SK-N-SH treated with all-trans-retinoic acid at 6 μM for 48 hours (cell line): Measurements from ENCODE around the gene AHRR.

ENCODE experiments used
- ARNTL ChIP-seq: fragments of 450-650 bp; formaldehyde crosslinking; IDR thresholded peaks from 2 replicates; pipeline ENCODE4 v1.5.0; 2020; ENCODE audit warnings: low read depth, mild to moderate bottlenecking, moderate library complexity, borderline replicate concordance
- GLIS3 ChIP-seq: fragments of 250-450 bp; sonication (Bioruptor Pico); IDR thresholded peaks from 2 replicates; pipeline ENCODE4 v1.5.0; 2020; ENCODE audit warnings: mild to moderate bottlenecking, moderate library complexity
- ISL1 ChIP-seq: fragments of 250-450 bp; sonication (Bioruptor Pico); IDR thresholded peaks from 2 replicates; pipeline ENCODE4 v2.1.2; 2022; ENCODE audit warnings: mild to moderate bottlenecking, moderate library complexity
- OSR1 ChIP-seq: fragments of 250-450 bp; sonication (Bioruptor Pico); IDR thresholded peaks from 2 replicates; pipeline ENCODE4 v1.8.0; 2022; ENCODE audit warnings: moderate library complexity, mild to moderate bottlenecking, inconsistent platforms
- RARB ChIP-seq: fragments of 250-450 bp; sonication (Bioruptor Pico); IDR thresholded peaks from 2 replicates; pipeline ENCODE4 v1.8.0; 2021; ENCODE audit warnings: mild to moderate bottlenecking, moderate library complexity
- SNAI2 ChIP-seq: fragments of 250-450 bp; sonication (Bioruptor Pico); IDR thresholded peaks from 2 replicates; pipeline ENCODE4 v1.5.0; 2020; ENCODE audit warnings: mild to moderate bottlenecking, moderate library complexity
- TOX ChIP-seq: fragments of 250-450 bp; sonication (Bioruptor Pico); IDR thresholded peaks from 2 replicates; pipeline ENCODE4 v1.8.0; 2021; ENCODE audit warnings: mild to moderate bottlenecking, moderate library complexity, borderline replicate concordance
- ZC3H10 ChIP-seq: fragments of 250-450 bp; sonication (Bioruptor Pico); IDR thresholded peaks from 2 replicates; pipeline ENCODE4 v1.5.1; 2021; ENCODE audit warnings: mild to moderate bottlenecking, moderate library complexity
- ZFP3 ChIP-seq: fragments of 250-450 bp; sonication (Bioruptor Pico); IDR thresholded peaks from 2 replicates; pipeline ENCODE4 v1.5.0; 2020; ENCODE audit warnings: mild to moderate bottlenecking, moderate library complexity
- ZFP30 ChIP-seq: fragments of 450-650 bp; formaldehyde crosslinking; IDR thresholded peaks from 2 replicates; pipeline ENCODE4 v1.5.0; 2022; ENCODE audit warnings: mild to moderate bottlenecking, moderate library complexity
- TF ChIP-seq, protein P1 (sequence below): fragments of 250-450 bp; sonication (Bioruptor Pico); IDR thresholded peaks from 2 replicates; pipeline ENCODE4 v1.8.0; 2020; ENCODE audit warnings: mild to moderate bottlenecking, moderate library complexity, borderline replicate concordance
- TF ChIP-seq, protein P2 (sequence below): fragments of 250-450 bp; sonication (Bioruptor Pico); IDR thresholded peaks from 2 replicates; pipeline ENCODE4 v1.8.0; 2021; ENCODE audit warnings: low read depth, mild to moderate bottlenecking, moderate library complexity, borderline replicate concordance
- TF ChIP-seq, protein P3 (sequence below): fragments of 250-450 bp; sonication (Bioruptor Pico); IDR thresholded peaks from 2 replicates; pipeline ENCODE4 v1.5.1; 2020; ENCODE audit warnings: low read depth, mild to moderate bottlenecking, moderate library complexity
- TF ChIP-seq, protein P4 (sequence below): fragments of 250-450 bp; sonication (Bioruptor Pico); IDR thresholded peaks from 2 replicates; pipeline ENCODE4 v1.5.0; 2020; ENCODE audit warnings: mild to moderate bottlenecking, moderate library complexity

DNA sequence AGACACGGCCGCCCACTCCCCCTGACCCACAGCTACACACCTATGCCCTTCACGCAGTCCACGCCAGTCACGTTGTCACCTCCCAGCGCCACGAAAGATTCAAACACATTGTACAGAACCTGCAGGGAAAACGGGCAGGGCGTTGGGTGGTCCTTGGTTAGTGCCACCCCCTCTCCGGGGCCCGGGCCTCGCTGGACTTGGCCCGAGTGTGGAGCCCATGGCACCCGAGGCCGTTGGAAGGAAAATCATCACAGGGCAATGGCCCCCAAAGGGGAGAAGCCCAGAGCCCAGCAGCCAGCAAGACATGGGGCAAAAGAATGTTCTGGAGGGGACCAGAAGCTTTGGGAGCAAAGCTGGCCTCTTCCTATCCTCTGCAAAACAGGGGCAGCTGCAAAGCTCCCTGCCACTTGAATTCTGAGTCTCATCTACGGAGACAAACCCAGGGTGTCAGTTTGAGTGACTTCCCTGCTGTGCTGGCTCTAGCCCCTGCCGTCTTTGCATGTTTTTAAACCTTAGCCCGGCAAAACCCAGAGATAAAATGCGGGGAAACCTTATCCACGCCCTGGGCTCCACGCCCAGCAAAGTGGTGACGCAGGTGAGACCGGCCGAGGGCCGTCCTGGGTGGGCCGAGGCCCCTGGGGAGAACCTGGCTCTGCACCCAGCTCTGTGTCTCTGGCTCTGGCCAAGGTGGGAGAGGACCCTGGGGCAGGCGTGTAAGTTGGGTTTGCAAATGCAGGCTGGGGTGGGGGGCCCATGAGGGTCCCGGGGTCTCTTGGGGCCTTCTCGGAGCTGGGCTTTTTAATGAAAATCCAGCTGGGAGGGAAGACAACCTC, 163.8 kb downstream of the AHRR start:
- TF ChIP-seq ARNTL (CRISPR knock-in tag) (no peak), OSR1 (no peak), ZFP3 (CRISPR knock-in tag) (no peak), ZC3H10 (CRISPR knock-in tag) (no peak), ZFP30 (CRISPR knock-in tag) (no peak), RARB (CRISPR knock-in tag) (no peak), SNAI2 (CRISPR knock-in tag) (no peak), TOX (CRISPR knock-in tag) (no peak), ISL1 (CRISPR knock-in tag) (no peak), GLIS3 (no peak)
- TF ChIP-seq, protein P1, sequence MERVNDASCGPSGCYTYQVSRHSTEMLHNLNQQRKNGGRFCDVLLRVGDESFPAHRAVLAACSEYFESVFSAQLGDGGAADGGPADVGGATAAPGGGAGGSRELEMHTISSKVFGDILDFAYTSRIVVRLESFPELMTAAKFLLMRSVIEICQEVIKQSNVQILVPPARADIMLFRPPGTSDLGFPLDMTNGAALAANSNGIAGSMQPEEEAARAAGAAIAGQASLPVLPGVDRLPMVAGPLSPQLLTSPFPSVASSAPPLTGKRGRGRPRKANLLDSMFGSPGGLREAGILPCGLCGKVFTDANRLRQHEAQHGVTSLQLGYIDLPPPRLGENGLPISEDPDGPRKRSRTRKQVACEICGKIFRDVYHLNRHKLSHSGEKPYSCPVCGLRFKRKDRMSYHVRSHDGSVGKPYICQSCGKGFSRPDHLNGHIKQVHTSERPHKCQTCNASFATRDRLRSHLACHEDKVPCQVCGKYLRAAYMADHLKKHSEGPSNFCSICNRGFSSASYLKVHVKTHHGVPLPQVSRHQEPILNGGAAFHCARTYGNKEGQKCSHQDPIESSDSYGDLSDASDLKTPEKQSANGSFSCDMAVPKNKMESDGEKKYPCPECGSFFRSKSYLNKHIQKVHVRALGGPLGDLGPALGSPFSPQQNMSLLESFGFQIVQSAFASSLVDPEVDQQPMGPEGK, result no peak
- TF ChIP-seq, protein P2, sequence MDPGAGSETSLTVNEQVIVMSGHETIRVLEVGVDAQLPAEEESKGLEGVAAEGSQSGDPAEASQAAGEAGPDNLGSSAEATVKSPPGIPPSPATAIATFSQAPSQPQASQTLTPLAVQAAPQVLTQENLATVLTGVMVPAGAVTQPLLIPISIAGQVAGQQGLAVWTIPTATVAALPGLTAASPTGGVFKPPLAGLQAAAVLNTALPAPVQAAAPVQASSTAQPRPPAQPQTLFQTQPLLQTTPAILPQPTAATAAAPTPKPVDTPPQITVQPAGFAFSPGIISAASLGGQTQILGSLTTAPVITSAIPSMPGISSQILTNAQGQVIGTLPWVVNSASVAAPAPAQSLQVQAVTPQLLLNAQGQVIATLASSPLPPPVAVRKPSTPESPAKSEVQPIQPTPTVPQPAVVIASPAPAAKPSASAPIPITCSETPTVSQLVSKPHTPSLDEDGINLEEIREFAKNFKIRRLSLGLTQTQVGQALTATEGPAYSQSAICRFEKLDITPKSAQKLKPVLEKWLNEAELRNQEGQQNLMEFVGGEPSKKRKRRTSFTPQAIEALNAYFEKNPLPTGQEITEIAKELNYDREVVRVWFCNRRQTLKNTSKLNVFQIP (CRISPR knock-in tag), result no peak
- TF ChIP-seq, protein P3, sequence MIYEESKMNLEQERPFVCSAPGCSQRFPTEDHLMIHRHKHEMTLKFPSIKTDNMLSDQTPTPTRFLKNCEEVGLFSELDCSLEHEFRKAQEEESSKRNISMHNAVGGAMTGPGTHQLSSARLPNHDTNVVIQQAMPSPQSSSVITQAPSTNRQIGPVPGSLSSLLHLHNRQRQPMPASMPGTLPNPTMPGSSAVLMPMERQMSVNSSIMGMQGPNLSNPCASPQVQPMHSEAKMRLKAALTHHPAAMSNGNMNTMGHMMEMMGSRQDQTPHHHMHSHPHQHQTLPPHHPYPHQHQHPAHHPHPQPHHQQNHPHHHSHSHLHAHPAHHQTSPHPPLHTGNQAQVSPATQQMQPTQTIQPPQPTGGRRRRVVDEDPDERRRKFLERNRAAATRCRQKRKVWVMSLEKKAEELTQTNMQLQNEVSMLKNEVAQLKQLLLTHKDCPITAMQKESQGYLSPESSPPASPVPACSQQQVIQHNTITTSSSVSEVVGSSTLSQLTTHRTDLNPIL, result no peak
- TF ChIP-seq, protein P4, sequence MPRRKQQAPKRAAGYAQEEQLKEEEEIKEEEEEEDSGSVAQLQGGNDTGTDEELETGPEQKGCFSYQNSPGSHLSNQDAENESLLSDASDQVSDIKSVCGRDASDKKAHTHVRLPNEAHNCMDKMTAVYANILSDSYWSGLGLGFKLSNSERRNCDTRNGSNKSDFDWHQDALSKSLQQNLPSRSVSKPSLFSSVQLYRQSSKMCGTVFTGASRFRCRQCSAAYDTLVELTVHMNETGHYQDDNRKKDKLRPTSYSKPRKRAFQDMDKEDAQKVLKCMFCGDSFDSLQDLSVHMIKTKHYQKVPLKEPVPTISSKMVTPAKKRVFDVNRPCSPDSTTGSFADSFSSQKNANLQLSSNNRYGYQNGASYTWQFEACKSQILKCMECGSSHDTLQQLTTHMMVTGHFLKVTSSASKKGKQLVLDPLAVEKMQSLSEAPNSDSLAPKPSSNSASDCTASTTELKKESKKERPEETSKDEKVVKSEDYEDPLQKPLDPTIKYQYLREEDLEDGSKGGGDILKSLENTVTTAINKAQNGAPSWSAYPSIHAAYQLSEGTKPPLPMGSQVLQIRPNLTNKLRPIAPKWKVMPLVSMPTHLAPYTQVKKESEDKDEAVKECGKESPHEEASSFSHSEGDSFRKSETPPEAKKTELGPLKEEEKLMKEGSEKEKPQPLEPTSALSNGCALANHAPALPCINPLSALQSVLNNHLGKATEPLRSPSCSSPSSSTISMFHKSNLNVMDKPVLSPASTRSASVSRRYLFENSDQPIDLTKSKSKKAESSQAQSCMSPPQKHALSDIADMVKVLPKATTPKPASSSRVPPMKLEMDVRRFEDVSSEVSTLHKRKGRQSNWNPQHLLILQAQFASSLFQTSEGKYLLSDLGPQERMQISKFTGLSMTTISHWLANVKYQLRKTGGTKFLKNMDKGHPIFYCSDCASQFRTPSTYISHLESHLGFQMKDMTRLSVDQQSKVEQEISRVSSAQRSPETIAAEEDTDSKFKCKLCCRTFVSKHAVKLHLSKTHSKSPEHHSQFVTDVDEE (CRISPR knock-in tag), result no peak
